ENCODE results near the gene PLPP3.

Gene PLPP3

GRCh38 chr1:56533197-56533596, 46.2 kb downstream of the PLPP3 start:
- TF ChIP-seq, protein P1, sequence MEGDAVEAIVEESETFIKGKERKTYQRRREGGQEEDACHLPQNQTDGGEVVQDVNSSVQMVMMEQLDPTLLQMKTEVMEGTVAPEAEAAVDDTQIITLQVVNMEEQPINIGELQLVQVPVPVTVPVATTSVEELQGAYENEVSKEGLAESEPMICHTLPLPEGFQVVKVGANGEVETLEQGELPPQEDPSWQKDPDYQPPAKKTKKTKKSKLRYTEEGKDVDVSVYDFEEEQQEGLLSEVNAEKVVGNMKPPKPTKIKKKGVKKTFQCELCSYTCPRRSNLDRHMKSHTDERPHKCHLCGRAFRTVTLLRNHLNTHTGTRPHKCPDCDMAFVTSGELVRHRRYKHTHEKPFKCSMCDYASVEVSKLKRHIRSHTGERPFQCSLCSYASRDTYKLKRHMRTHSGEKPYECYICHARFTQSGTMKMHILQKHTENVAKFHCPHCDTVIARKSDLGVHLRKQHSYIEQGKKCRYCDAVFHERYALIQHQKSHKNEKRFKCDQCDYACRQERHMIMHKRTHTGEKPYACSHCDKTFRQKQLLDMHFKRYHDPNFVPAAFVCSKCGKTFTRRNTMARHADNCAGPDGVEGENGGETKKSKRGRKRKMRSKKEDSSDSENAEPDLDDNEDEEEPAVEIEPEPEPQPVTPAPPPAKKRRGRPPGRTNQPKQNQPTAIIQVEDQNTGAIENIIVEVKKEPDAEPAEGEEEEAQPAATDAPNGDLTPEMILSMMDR (IDR thresholded peaks at IDR 0.05; ENCODE audit: low read length, missing control alignments), result no peak

DNA sequence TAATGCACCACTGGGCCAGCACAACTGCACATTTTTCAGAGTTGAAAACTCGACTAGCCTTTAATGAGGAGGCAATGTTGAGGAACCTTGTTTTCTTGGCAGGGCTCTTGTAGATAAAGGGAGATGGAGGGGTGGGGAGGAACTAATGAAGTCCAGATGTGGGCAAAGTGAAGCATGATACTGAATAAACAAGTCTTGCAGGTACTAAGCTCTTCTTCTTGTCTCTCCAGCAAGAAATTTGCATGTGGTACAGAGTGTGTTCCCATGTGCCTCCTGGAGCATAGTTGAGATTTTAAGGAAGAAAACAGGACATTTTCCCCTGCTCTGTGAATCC, 47.0 kb downstream of the PLPP3 start:
- no peak overlapping the region for H3K4me3 ChIP-seq (replicated peaks; ENCODE audit: low read depth, low read length)
- DNase-seq (ENCODE audit: low read depth), result no peak
- TF ChIP-seq, protein P1 (IDR thresholded peaks at IDR 0.05; ENCODE audit: low read length, missing control alignments), result no peak

More at GRCh38 chr1:56533197-56533596, 46.2 kb downstream of the PLPP3 start:
- DNase-seq (ENCODE audit: low read depth), result no peak
- H3K4me3 ChIP-seq (replicated peaks; ENCODE audit: low read depth, low read length), result no peak overlapping the region

GRCh38 chr1:56531624-56532349, 47.6 kb downstream of the PLPP3 start:
- DNase-seq (ENCODE audit: low read depth), result no peak
- H3K4me3 ChIP-seq (replicated peaks; ENCODE audit: low read depth, low read length), result no peak overlapping the region
- TF ChIP-seq, protein P1 (IDR thresholded peaks at IDR 0.05; ENCODE audit: low read length, missing control alignments), result no peak

GRCh38 chr1:56529801-56530200, 49.6 kb downstream of the PLPP3 start:
- no peak overlapping the region for H3K4me3 ChIP-seq (replicated peaks; ENCODE audit: low read depth, low read length)
- DNase-seq (ENCODE audit: low read depth), result no peak
- TF ChIP-seq, protein P1 (IDR thresholded peaks at IDR 0.05; ENCODE audit: low read length, missing control alignments), result no peak

GRCh38 chr1:56527548-56528302, 51.6 kb downstream of the PLPP3 start:
- TF ChIP-seq, protein P1 (IDR thresholded peaks at IDR 0.05; ENCODE audit: low read length, missing control alignments), result no peak
- H3K4me3 ChIP-seq (replicated peaks; ENCODE audit: low read depth, low read length), result no peak overlapping the region
- DNase-seq (ENCODE audit: low read depth), result no peak

DNA sequence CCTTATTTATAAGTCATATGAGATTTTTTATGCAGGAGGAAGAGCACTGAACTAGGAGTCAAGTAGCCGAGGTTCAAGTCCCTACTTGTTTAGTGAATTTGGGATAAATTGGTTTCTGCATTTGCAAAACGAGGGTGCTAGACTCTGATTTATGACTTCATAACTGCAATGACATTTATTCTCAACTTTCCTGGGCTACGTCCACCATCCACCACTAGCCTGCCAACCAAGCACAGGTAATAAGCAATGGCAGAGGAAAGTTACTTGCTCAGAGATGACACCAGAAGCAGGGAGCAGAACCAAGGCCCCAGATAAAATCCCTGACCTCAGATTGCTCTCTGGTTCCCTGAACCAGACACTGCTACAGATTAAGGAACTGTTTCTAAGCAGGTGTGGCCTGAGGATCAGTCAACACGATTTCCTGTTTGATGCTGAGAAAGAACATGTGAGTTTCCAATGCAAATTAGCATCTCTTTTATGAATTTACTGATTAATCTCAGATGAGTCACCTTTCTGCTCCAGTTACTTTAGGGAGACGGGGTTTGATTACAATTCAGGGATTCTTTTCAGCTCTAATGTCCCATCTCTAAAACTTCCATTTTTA, 52.7 kb downstream of the PLPP3 start:
- TF ChIP-seq, protein P1 (IDR thresholded peaks at IDR 0.05; ENCODE audit: low read length, missing control alignments), result no peak
- no peak for DNase-seq (ENCODE audit: low read depth)
- H3K4me3 ChIP-seq (replicated peaks; ENCODE audit: low read depth, low read length), result no peak overlapping the region

Measured in fibroblast of pulmonary artery (primary cell).